CD4-positive, alpha-beta T cell treated with Interleukin-6 at 100 ng/mL for 8 hours (primary cell): ENCODE data around the gene MOG.
A peak's percentile ranks its signal among the peaks of the same experiment; 100 is the strongest.

Experiments
- DNase-seq: peaks from one replicate; pipeline ENCODE4 v3.0.0-alpha.2; 2020; ENCODE audit warnings: mixed read lengths, low spot score

The MOG gene

DNA sequence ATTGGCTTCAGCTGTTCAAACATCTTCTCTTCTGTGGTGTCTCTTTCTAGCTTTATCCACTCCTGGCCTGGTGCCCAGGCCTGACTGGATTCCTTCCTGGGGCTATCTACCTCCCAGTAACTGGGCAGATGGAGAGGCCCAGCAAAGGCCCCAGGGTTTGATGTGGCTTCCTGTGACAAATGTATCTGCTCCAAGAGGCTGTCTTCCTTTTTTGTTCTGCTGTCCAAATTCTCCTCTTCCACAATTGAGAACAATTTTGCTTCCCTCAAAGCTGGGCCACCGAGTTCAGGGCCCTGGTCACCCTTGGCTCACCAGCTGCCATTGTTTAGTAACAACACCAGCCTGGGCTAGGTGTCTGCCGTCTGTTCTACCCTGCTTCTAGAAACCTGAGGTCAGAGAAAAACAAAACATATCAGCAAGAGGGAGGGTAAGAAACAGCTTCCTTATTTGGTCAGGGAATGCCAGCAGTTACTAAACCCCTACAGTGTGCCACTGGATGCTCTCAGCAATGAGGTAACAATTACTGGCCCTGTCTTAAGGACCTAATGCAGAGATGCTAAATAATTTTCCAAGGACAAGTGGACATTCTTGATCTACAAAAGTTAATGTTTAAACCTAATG is 20.2 kb downstream of the MOG start:
- DNase-seq: no peak

DNA sequence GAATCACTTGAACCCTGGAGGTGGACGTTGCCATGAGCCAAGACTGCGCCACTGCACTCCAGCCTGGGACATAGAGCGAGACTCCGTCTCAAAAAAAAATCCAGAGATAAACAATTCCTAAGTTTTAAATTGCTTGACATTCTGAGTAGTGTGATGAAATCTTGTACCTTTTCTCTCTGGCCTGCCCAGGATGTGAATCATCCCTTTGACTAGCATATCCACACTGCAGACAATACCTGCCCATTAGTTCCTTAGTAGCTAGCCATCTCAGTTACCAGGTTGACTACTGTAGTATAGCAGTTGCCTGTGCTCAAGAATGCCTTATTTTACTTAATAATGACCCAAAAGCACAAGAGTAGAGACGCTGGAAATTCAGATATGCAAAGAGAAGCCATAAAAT is 21.2 kb downstream of the MOG start:
- DNase-seq: no peak

DNA sequence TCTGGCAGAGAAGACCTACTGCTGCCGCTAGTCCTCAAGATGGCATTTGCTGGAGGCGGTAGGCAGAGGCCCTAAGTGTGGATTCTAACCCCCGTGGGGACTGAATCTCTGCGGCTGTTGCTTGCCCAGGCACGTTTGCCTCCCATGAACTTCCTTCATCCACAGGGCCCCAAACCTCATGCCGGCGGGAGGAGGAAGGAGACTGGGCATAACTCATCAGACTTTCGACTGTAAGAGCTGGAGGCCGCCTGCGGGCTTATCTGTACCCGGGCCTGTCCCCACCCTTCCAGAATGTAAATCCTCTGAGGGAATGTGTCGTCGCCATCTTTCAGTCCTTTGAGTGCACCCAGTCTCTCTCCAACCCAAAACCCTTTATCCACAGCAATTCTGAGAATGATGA is 23.1 kb downstream of the MOG start:
- DNase-seq: no peak

DNA sequence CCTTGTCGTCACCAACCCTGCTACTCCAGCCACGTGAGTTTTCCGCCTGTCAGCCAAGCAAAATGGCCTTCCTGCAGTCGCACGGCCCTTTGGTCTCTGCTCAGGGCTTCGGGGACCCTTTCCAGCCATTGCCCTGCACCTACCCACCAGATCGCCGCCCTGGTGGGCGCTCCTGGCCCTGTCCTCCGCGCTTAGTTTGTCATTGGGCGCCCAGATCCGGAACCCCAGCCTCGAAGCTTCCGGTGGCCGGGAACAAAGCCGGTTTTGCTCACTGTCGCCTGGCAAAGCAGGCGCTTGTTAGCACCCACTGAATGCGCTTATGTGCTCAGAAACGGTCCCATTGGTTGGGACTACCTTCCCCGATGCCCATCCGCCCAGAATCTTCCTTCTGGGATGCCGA is 23.5 kb downstream of the MOG start:
- no peak for DNase-seq

DNA sequence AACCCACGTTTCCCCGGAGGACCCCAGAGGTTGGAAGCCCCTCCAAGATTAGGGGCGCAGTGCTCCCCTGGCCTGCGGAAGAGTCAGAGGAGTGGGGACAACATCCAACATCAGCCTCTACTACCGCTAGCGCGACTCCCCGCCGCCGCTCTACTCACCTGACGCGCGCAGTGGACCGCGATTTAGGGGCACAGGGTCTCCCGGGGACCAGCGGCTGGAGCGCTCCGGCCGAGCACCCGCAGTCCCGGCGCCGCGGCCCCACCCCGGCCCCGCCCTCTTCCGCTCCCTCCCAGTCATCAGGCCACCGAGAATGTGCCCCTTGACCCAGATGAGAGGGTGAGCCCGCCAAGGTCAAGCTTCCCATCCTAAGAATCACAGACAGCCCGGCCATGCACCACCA is 24.0 kb downstream of the MOG start, which contains the start of gene ZFP57:
TSS of gene ZFP57 (minus strand) at position 249 of the 400 bp plus-strand sequence. CDS start 4,149 bp downstream, outside the sequence.
- DNase-seq: no peak

DNA sequence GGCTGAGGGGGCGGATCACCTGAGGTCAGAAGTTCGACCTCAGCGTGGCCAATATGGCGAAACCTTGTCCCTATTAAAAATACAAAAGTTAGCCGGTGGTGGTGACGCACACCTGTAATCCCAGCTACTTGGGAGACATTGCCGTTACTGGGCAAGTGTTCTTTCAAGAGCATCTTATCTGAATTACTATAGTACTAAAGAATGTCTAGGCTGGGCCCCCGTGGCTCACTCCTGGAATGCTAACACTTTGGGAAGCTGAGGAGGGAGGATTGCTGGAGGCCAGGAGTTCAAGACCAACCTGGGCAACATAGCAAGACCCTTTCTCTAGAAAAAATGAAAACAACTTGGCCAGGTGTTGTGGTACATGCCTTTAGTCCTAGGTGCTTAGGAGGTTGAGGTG is 24.9 kb downstream of the MOG start:
- no peak for DNase-seq

DNA sequence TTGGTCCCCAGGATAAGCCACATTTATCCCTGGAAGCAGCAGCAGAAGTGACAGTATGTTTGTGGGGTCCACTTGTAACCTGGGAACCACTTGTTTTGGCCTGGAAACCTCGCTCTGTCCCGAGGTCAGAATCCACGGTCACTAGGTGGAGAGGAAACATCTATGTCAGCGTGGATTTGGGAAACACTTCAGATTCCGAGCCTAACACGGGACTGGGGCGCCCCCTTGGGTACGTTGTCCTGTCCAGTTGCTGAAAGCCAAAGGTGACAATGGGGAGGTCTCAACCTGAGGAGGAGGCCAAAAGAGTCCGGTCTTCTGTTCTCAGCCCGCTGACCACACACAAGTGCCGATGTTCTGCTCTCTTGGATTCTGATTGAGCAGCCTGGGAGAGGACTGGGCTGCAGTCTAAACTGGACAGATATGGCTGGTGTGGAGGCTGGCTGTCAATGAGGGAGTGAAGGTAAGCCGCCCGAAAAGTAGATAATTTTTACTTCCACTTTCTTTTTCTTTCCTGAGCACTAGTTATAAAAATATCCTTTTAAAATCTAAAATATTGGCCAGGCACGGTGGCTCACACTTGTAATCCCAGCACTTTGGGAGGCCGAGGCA is 28.9 kb downstream of the MOG start:
- no peak for DNase-seq

DNA sequence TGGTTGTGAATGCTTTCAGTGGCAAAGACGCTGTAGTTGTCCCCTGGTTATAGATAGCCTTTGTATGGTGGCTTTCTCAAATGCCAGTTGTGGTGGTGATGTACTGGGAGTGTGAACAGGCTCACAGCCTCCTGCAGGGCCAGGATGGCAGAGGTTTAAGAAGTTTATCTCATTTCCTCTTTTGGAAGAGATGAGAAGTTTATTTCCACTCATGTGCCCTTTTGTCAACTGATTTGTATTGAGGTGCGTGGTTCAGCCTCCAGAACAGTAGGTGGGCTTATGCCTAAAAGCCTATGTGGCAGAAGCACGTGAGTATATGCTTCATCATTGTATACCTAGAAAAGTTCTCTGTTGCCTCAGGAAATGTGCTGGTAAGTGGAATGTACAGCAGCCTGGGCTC is 37.7 kb downstream of the MOG start:
- DNase-seq: no peak

DNA sequence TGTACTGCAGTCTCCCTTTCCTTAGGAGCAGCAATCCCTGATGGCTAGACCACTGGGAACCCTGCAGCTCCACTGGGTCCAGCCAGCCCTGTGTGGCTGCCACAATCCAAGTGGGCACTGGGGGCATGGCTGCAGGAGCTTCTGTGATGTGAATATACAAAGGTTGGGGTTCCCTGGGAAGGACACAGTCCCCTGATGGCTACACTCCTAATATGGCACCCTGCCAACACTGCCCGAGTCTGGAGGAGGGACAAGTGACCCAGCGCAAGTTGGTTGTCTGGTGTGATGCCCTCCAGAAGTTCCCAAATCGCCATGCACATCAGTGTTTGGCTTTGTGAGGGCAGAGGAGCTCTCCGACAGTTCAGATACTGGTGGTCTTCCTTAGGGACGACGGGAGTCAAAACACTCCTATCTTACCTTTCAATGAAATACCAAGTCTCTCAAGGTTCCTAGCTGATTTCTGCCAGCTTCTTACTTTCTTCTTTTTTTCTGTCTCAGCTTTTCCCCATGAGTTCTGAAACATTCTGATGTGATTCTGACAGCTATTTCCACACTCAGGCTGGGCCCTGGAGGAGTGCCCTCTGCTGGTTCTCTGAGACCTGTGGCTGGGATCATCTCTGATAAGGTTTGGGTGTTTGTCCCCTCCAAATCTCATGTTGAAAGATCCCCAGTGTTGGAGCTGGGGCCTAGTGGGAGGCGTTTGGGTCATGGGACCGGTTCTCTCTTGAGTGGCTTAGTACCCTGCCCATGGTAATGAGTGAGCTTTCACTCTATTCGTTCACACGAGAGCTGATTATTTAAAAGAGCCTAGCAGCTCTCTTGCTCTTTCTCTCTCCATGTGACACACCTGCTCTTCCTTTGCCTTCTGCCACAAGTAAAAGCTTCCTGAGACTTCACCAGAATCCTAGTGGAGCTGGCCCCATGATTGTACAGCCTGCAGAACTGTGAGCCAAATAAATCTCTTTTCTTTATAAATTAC is 39.5 kb downstream of the MOG start:
- DNase-seq: no peak

DNA sequence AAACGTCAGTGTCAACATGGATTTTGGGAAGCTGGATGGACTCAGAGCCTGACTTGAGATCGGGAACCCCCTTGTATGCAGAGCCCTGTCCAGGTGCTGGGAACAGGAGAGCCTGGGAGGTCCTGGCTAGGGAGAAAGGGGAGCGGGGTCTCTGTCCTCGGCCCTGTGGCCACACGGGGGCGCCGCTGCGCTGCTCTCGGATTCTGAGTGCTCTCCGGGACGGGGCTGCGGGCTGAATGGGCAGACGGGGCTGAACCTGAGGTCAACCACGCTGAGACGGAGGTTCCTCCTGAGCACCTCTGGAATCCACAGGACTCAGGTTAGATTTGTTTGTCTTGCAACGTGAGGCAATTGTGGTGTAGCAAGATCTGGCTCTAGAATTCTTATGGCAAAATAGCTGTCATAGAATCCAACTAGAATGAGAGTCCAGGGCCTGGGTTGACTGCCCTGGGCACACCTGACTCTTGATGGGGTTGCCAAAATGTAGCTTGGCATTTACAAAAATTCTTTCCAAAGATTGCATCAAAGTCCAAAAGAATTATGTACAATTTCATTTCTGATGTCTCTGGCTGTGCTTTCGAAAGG is 45.7 kb downstream of the MOG start:
- peak; percentile 49 for DNase-seq

DNA sequence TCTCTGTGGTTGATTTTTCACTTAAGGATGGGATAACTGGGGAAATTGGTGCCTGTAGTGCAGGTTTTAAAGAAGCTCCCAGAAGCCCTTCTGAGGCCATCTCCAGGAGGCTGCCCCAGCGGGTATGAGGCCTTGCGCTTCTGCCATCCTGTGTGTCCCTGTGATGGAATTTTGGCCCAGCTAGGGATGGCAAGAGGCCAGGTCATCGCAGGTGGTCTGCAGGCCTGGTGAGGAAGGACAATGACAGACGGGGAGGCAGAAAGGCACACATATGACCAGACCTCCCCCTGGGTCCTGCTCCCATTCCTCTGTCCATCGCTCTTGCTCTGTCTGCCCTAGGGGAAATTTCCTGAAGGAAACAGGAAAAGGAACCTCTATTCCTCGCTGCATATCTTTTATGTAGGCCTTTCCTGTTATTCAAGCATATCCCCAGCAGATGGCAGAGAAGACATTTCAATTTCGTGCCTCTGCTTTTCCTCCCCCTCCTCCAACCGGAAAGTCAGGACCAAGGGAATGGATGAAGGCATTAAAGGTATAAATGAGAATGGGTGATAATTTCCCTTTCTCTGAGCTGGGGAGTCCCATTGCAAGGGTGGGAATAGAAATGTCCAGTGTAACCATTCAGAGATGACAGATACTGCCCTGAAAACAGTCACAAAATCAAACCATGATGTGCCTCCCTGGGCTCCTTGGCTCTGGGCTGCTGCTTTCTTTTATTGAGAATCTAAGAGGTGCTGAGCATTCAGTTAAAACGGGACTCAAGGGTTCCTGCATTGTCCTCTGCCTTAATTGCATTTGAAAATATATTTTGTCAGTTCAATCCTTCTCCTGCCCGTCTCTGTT is 48.7 kb downstream of the MOG start:
- peak; percentile 28 for DNase-seq

DNA sequence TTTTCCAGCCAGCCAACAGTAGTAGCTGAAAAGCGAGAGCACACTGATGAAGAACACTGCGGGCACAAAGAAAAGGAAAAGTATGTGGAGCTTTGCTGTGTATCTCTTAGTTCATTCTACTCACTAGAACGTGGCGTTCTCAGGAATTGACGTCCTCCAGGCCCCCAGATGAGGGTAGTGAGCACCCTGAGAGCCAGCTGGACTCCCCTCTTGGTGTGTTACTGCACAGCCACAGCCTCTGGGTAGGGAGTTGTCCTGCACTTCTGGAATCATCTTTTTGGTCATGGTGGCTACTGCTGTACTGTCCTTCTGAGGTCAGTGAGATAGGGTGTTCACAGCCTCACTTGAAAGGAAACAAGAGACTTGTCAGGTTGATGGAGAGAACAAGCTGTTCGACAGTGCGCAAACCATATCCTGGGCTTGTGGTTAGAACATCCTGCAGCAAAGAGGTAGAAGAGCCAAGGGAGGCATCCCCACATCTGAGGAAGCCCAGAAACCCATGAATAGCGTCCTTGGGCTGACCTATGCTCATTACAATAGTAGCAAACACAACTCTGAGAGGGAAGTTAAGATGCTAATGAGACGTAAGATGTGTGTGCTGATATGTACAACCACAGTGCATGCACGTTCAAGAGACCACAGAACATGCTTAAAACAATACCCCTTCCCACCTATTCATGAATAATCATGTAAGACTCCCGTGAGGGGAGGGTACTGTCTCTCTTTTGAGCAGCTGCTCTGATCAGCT is 51.7 kb downstream of the MOG start:
- peak; percentile 85 for DNase-seq

DNA sequence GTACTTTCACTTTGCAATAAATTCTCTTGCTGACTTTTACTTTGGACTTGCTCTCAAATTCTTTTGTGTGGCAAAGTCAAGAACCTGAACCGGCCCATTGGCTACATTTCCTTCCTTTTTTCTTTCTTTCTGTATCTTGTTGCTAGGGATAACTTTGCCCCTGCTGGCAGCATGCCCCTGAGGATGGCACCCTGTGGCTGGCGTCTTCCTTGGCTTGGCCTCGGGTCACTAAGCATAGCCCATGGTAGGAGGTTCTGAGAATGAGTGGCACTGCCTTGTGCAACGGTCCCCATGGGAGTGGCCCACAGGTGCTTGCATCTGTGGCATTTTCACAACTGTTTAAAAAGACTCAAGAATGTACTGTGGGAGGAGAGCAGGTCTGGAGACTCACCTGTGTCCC is 52.3 kb downstream of the MOG start:
- DNase-seq: no peak

DNA sequence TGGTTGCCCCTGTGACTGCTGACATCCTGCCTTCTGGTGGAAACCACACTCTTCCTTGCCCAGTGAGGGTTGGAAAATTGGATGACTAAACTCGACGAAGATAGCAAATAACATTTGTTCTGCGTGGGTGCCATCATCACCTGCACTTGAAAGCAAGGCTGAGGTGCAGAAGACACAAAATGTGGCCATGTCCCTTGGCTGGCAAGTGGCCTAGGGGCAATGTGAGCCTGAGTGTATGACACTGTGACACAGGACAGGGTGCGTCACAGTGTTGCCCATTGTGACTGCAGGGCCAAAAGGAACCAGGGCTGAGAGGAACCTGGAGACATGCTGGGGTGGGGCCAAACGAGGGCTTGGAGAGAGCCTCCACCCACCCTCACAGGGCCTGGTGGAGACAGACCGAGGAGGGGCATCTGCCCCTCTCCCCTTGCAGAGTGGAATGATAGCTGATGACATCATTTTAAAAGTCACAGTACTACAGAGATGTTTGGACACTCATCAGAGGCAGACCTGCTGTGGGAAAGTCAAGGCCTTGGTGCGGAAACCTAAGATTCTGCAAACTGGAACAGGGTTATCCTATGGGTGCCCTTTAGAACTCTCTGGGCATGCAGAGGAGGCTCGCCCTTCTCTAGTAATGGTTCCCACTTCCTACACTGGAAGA is 53.5 kb downstream of the MOG start:
- no peak for DNase-seq

DNA sequence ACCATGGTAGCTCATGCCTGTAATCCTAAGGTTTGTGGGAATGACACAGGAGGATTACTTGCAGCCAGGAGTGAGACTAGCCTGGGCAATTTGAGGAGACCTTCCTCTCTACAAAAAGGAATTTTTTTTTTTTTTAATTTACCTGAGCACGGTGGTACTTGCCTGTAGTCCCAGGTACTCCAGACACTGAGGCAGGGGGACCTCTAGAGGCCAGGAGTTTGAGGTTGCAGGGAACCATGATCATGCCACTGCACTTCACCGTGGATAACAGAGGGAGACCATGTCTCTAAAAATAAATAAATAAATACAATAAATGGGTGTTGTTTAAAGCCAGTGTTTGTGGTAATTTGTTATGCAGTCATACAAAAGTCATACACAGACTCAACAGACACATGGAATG is 64.0 kb downstream of the MOG start:
- DNase-seq: peak; percentile 61
